ENCODE results near the gene MACO1. TPM values are rescaled to one million over a fixed set of nuclear protein-coding genes. Genes with fewer than 3 reads are reported as not detected.

MACO1 gene
- total RNA-seq, 6 donors from 2014 or later, result 12.6 to 27.2 (median 16.9) TPM

DNA sequence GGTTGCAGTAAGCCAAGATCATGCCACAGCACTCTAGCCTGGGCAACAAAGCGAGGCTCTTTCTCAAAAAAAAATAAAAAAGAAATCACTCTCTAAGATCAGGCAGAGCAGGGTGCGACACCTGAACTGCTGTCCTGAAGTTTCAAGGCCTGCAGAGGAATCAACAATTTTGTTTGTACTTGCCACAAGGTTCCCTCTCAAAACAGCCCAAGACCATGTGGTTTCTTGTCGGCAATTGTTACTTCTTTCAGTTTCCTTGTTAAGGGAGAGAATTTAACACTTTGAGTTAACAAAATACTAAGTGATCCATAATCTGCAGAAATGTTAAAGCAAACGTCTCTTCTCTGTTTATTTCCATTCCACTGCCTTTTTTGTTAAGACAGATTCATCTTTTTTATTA, 36.5 kb downstream of the MACO1 start:
- no peak overlapping the region for H3K4me3 ChIP-seq
- H3K9me3 ChIP-seq, result no peaks in the 10 kb centered on the region
- no peak for ATAC-seq (ENCODE audit: low FRiP score in 2 of 2)
- no peak for DNase-seq
- no peak for TF ChIP-seq EP300 (IDR thresholded peaks at IDR 0.05)
- TF ChIP-seq, protein P1, sequence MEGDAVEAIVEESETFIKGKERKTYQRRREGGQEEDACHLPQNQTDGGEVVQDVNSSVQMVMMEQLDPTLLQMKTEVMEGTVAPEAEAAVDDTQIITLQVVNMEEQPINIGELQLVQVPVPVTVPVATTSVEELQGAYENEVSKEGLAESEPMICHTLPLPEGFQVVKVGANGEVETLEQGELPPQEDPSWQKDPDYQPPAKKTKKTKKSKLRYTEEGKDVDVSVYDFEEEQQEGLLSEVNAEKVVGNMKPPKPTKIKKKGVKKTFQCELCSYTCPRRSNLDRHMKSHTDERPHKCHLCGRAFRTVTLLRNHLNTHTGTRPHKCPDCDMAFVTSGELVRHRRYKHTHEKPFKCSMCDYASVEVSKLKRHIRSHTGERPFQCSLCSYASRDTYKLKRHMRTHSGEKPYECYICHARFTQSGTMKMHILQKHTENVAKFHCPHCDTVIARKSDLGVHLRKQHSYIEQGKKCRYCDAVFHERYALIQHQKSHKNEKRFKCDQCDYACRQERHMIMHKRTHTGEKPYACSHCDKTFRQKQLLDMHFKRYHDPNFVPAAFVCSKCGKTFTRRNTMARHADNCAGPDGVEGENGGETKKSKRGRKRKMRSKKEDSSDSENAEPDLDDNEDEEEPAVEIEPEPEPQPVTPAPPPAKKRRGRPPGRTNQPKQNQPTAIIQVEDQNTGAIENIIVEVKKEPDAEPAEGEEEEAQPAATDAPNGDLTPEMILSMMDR (IDR thresholded peaks at IDR 0.05), result no peak
- no peak for TF ChIP-seq POLR2AphosphoS5 (IDR thresholded peaks at IDR 0.05)
- no peak for TF ChIP-seq POLR2A (IDR thresholded peaks at IDR 0.05)
- peaks cover 0 to 27% (median 12%) of the 10 kb centered on the region in 4 donors for H3K4me1 ChIP-seq
- no peak overlapping the region for H3K27ac ChIP-seq
- 52 to 67% methylated on average over 4 of the region's 4 CpGs for WGBS, 2 donors
- H3K36me3 ChIP-seq, result peaks cover 0 to 6% (median 0%) of the 10 kb centered on the region in 4 donors
- H3K27me3 ChIP-seq, result no peaks in the 10 kb centered on the region

DNA sequence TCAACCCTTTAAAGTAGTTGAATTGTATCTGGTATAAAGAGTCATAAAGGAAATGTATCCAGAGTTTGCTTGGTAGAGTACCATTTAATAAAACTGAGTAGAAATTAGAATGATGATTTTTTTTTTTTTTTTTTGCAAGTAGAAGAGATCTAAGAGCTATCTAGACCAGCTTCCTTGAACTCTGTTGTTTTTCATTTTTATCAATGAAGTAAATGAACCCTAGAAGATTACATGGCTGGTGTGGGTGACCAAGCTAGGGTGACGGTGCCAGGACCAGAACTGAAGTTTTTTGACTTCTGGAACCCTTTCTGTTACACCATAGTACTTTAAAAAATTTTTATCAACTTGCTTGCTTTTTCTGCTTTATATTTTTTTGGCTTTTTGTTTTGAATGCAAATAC, 36.9 kb downstream of the MACO1 start:
- no peak overlapping the region for H3K27ac ChIP-seq
- no peaks in the 10 kb centered on the region for H3K9me3 ChIP-seq
- peaks cover 0 to 26% (median 11%) of the 10 kb centered on the region in 4 donors for H3K4me1 ChIP-seq
- WGBS, 2 donors, result 69 to 83% methylated on average over 1 of the region's 1 CpG
- H3K36me3 ChIP-seq, result peaks cover 0 to 4% (median 0%) of the 10 kb centered on the region in 4 donors
- ATAC-seq (ENCODE audit: low FRiP score in 2 of 2), result no peak
- DNase-seq, result no peak
- H3K4me3 ChIP-seq, result no peak overlapping the region
- no peaks in the 10 kb centered on the region for H3K27me3 ChIP-seq
- TF ChIP-seq EP300 (IDR thresholded peaks at IDR 0.05) (no peak), POLR2AphosphoS5 (IDR thresholded peaks at IDR 0.05) (no peak), POLR2A (IDR thresholded peaks at IDR 0.05) (no peak)
- TF ChIP-seq, protein P1 (IDR thresholded peaks at IDR 0.05), result no peak

DNA sequence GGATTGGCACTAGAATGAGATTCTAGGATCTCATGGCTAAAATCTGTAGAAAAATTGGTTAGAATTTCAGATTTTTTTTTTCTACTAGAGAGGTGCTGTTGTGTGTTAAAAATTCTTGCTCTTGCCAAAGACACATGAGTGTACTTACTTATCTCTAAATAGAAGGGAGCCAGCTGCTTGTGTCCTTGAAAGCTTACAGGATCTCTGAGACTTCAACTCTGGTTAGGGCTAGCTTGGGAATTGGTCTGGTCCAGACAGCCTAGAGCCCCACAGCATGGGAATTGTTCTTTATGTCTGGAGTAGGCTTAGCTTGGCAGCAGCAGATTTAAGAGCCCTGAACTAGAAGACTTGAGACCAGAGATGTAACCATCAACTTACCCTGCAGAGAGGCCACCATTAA, 37.3 kb downstream of the MACO1 start:
- no peaks in the 10 kb centered on the region for H3K27me3 ChIP-seq
- peaks cover 0 to 3% (median 0%) of the 10 kb centered on the region in 4 donors for H3K36me3 ChIP-seq
- DNase-seq (no peak), ATAC-seq (ENCODE audit: low FRiP score in 2 of 2) (no peak)
- TF ChIP-seq POLR2A (IDR thresholded peaks at IDR 0.05) (no peak), POLR2AphosphoS5 (IDR thresholded peaks at IDR 0.05) (no peak), EP300 (IDR thresholded peaks at IDR 0.05) (no peak)
- TF ChIP-seq, protein P1 (IDR thresholded peaks at IDR 0.05), result no peak
- peaks cover 0 to 24% (median 9%) of the 10 kb centered on the region in 4 donors for H3K4me1 ChIP-seq
- no peak overlapping the region for H3K27ac ChIP-seq
- H3K4me3 ChIP-seq, result no peak overlapping the region
- no peaks in the 10 kb centered on the region for H3K9me3 ChIP-seq

DNA sequence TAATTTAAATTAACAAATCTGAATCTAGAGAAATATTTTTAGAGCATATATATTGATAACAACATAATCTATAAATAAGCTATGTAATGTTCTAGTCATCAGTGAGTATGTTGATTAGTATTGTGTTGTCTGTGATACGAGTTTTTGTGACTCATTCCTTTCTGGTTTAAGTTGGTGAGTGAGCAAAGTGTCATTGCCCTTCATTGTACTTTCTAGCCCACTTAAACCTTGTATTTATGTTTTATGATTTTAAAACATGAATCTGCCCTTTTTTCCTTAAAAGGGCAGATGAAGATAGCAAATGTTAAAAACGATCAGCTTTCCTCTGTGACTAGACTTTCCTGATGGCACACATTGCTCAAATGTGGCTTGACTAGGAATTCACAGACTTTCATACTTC, 38.5 kb downstream of the MACO1 start:
- ATAC-seq (ENCODE audit: low FRiP score in 2 of 2) (no peak), DNase-seq (no peak)
- H3K27ac ChIP-seq, result no peak overlapping the region
- TF ChIP-seq, protein P1 (IDR thresholded peaks at IDR 0.05), result no peak
- no peak for TF ChIP-seq POLR2AphosphoS5 (IDR thresholded peaks at IDR 0.05)
- TF ChIP-seq POLR2A (IDR thresholded peaks at IDR 0.05), result no peak
- no peak for TF ChIP-seq EP300 (IDR thresholded peaks at IDR 0.05)
- H3K4me1 ChIP-seq, result peaks cover 0 to 21% (median 10%) of the 10 kb centered on the region in 4 donors
- H3K36me3 ChIP-seq, result peaks cover 0 to 3% (median 0%) of the 10 kb centered on the region in 4 donors
- no peaks in the 10 kb centered on the region for H3K9me3 ChIP-seq
- H3K4me3 ChIP-seq, result no peak overlapping the region
- no peaks in the 10 kb centered on the region for H3K27me3 ChIP-seq
- WGBS, 2 donors, result 88 to 90% methylated on average over 2 of the region's 2 CpGs

DNA sequence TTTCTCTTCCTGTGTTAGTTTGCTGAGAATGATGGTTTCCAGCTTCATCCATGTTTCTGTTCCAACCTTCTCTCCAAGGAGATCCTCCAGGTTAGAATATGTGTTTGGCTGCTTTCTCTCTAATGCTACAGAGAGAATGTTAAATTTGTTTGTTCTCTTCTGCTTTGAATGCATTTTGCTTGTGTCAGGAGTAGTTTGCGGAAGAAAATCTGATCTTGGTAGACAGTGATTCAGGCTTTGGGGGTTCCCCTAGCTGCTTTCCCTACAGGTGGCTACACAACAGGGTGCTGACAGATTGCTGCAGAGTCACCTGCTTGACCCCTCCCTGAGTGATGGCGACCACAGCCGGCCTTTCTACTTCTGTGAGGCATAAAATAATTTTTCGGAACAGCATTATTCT, 41.8 kb downstream of the MACO1 start:
- Histone ChIP-seq H3K4me3 (no peak overlapping the region), H3K36me3 (no peaks in the 10 kb centered on the region), H3K4me1 (peaks cover 0 to 21% (median 9%) of the 10 kb centered on the region in 4 donors), H3K9me3 (no peaks in the 10 kb centered on the region), H3K27me3 (no peaks in the 10 kb centered on the region), H3K27ac (no peak overlapping the region)
- DNase-seq (no peak), ATAC-seq (ENCODE audit: low FRiP score in 2 of 2) (no peak)
- WGBS, 2 donors, result 91 to 92% methylated on average over 4 of the region's 4 CpGs
- TF ChIP-seq EP300 (IDR thresholded peaks at IDR 0.05) (no peak), POLR2A (IDR thresholded peaks at IDR 0.05) (no peak), POLR2AphosphoS5 (IDR thresholded peaks at IDR 0.05) (no peak)
- TF ChIP-seq, protein P1 (IDR thresholded peaks at IDR 0.05), result no peak

All from upper lobe of left lung (tissue), 6 donors.